GM13976 (cell line): Measurements from ENCODE around the gene BOK.

ENCODE experiments used
- DNase-seq: peaks from one replicate; pipeline ENCODE4 v3.0.0; 2012; ENCODE audit warnings: low spot score
- CTCF ChIP-seq: IDR thresholded peaks from 2 replicates; pipeline ENCODE4 v1.5.1; 2012; ENCODE audit warnings: borderline replicate concordance, mild to moderate bottlenecking; ENCODE audit not compliant: insufficient read depth; ENCODE audit errors: extremely low read depth, missing control alignments, control extremely low read depth
- in situ Hi-C: fragments of 300-500 bp; cut with MboI; formaldehyde crosslinking; loops from one replicate; pipeline ENCODE4 v1.12.0; 2022; ENCODE audit warnings: low sequenced_read_pairs, mixed read lengths, inconsistent platforms; ENCODE audit not compliant: unreplicated experiment

The BOK gene

GRCh38 chr2:241607162-241607885 lies 48.8 kb downstream of the BOK start:
- TF ChIP-seq CTCF: no peak
- in situ Hi-C loops: no loop called here
- DNase-seq: no peak

- TF ChIP-seq CTCF: no peak
- no peak for DNase-seq
- in situ Hi-C loops: no loop called here
Observed at GRCh38 chr2:241608881-241609280, 50.3 kb downstream of the BOK start.

- peak; percentile 97 for DNase-seq
- TF ChIP-seq CTCF: peak; percentile 86
- in situ Hi-C loops: no loop called here
Observed at GRCh38 chr2:241609859-241610793, 51.6 kb downstream of the BOK start.

GRCh38 chr2:241611062-241611461 lies 52.5 kb downstream of the BOK start:
- in situ Hi-C loops: no loop called here
- no peak for TF ChIP-seq CTCF
- DNase-seq: no peak

- DNase-seq: no peak
- no peak for TF ChIP-seq CTCF
- in situ Hi-C loops: no loop called here
Observed at GRCh38 chr2:241612156-241613016, 53.8 kb downstream of the BOK start.
